PFSK-1 (cell line): ENCODE data around the gene VILL.

Source experiments
- POLR2AphosphoS5 ChIP-seq: IDR thresholded peaks from 2 replicates; pipeline ENCODE4 v1.6.1; 2012; ENCODE audit warnings: low read depth, mild to moderate bottlenecking, control low read depth, low read length, moderate library complexity
- REST ChIP-seq, 2 experiments: IDR thresholded peaks; 2 replicates each; pipeline versions ENCODE4 v1.6.1 to v1.8.0; 2011 to 2012; ENCODE audit warnings: low read depth in 2 of 2, low read length in 2 of 2, control low read depth in 1 of 2, inconsistent platforms in 1 of 2, mild to moderate bottlenecking in 1 of 2, moderate library complexity in 1 of 2; ENCODE audit not compliant: insufficient read depth in 1 of 2
- TAF1 ChIP-seq: IDR thresholded peaks from 2 replicates; pipeline ENCODE4 v1.6.1; 2012; ENCODE audit warnings: low read length, control low read depth, borderline replicate concordance; ENCODE audit not compliant: insufficient read depth

GRCh38 chr3:38000965-38001455 is 10.4 kb downstream of the VILL start:
- TF ChIP-seq POLR2AphosphoS5 (no peak), TAF1 (no peak), REST (IDR thresholded peaks at IDR 0.05; ENCODE audit: insufficient read depth in 1 of 2, low read depth in 2 of 2, low read length in 2 of 2) (no peak)
